Gastrocnemius medialis (tissue), 4 donors: ENCODE results near the gene DLX4.

Experiments
- CTCF ChIP-seq, 5 experiments: fragments of 450-650 bp in 3 of 5; fragments of 200-600 bp in 2 of 5; sonication (generic) in 2 of 5; IDR thresholded peaks in 4 of 5; conservative IDR thresholded peaks in 1 of 5; 1 replicate in 4 of 5; 2 replicates in 1 of 5; pipeline ENCODE4 v1.5.1; 2016 to 2019; ENCODE audit warnings: antibody characterized with exemption in 5 of 5, mild to moderate bottlenecking in 3 of 5, moderate library complexity in 3 of 5
- POLR2A ChIP-seq, 2 donors: fragments of 450-650 bp; IDR thresholded peaks; one replicate each; pipeline ENCODE4 v1.6.1; 2017; ENCODE audit warnings: antibody characterized with exemption in 2 of 2, mild to moderate bottlenecking in 2 of 2, moderate library complexity in 2 of 2

- TF ChIP-seq CTCF (IDR thresholded peaks at IDR 0.05 in 4 of 5, conservative IDR thresholded peaks at IDR 0.05 in 1 of 5) (no peak), POLR2A (IDR thresholded peaks at IDR 0.05) (no peak)
These were observed 2.2 kb upstream of the DLX4 start for GRCh38 chr17:49966767-49967166.
